Epithelial cell of prostate (primary cell): Measurements from ENCODE around the gene PTPN1.
A peak's percentile ranks its signal among the peaks of the same experiment; 100 is the strongest.
"Not testable (repeated sequence)": the region's sequence is repeated elsewhere in the genome, so short reads cannot be mapped to it uniquely, and the experiment has no call there.

ENCODE experiments used
- DNase-seq: peaks from one replicate; pipeline ENCODE4 v3.0.0-alpha.2; 2011; ENCODE audit warnings: low read depth, low spot score
- H3K27ac ChIP-seq: fragments of 450-650 bp; 2 replicates; pipeline ENCODE4 v1.5.1; 2017; ENCODE audit warnings: mild to moderate bottlenecking

The PTPN1 gene

GRCh38 chr20:50478162-50478990 is 31.8 kb upstream of the PTPN1 start:
- no peak for DNase-seq
- no peak overlapping the region for H3K27ac ChIP-seq

GRCh38 chr20:50481741-50482140 is 28.4 kb upstream of the PTPN1 start:
- no peak overlapping the region for H3K27ac ChIP-seq
- DNase-seq = no peak

- DNase-seq = no peak
- H3K27ac ChIP-seq = no peak overlapping the region
These were observed 27.7 kb upstream of the PTPN1 start for GRCh38 chr20:50482396-50482981.

GRCh38 chr20:50484271-50484976 is 25.8 kb upstream of the PTPN1 start:
- H3K27ac ChIP-seq = peak overlapping the region; percentile 50
- DNase-seq = no peak

GRCh38 chr20:50487397-50487796 is 22.8 kb upstream of the PTPN1 start:
- no peak overlapping the region for H3K27ac ChIP-seq
- DNase-seq = no peak

GRCh38 chr20:50488236-50488806 is 21.9 kb upstream of the PTPN1 start:
- DNase-seq = no peak
- no peak overlapping the region for H3K27ac ChIP-seq

GRCh38 chr20:50491168-50491567 is 19.0 kb upstream of the PTPN1 start:
- DNase-seq = no peak
- peak overlapping the region; percentile 94 for H3K27ac ChIP-seq

GRCh38 chr20:50491926-50492634 is 18.1 kb upstream of the PTPN1 start:
- peak overlapping the region; percentile 94 for H3K27ac ChIP-seq
- DNase-seq = peak; percentile 54

GRCh38 chr20:50493881-50494253 is 16.3 kb upstream of the PTPN1 start:
- peak overlapping the region; percentile 94 for H3K27ac ChIP-seq

GRCh38 chr20:50494428-50494827 is 15.8 kb upstream of the PTPN1 start:
- DNase-seq = no peak
- H3K27ac ChIP-seq = peak overlapping the region; percentile 94

More at GRCh38 chr20:50493881-50494253, 16.3 kb upstream of the PTPN1 start:
- DNase-seq = no peak

GRCh38 chr20:50496773-50497385 is 13.3 kb upstream of the PTPN1 start:
- DNase-seq = peak; percentile 85
- H3K27ac ChIP-seq = peak overlapping the region; percentile 87

- DNase-seq = no peak
- H3K27ac ChIP-seq = peak overlapping the region; percentile 87
These were observed 12.0 kb upstream of the PTPN1 start for GRCh38 chr20:50498071-50498776.

GRCh38 chr20:50499938-50500337 is 10.2 kb upstream of the PTPN1 start:
- H3K27ac ChIP-seq = no peak overlapping the region
- no peak for DNase-seq

- DNase-seq = no peak
- no peak overlapping the region for H3K27ac ChIP-seq
These were observed 8.0 kb upstream of the PTPN1 start for GRCh38 chr20:50501972-50502745.

- no peak for DNase-seq
- no peak overlapping the region for H3K27ac ChIP-seq
These were observed 5.9 kb upstream of the PTPN1 start for GRCh38 chr20:50504231-50504823.

- no peak for DNase-seq
- no peak overlapping the region for H3K27ac ChIP-seq
These were observed 4.0 kb upstream of the PTPN1 start for GRCh38 chr20:50506270-50506579.

GRCh38 chr20:50507745-50508144 is 2.4 kb upstream of the PTPN1 start:
- DNase-seq, H3K27ac ChIP-seq: not testable (repeated sequence)

- no peak overlapping the region for H3K27ac ChIP-seq
- DNase-seq = no peak
These were observed 1.9 kb upstream of the PTPN1 start for GRCh38 chr20:50508171-50508755.
